ENCODE results near the gene NTM. TPM values are rescaled to one million over a fixed set of nuclear protein-coding genes. Genes with fewer than 3 reads are reported as not detected.

The NTM gene
- total and polyA plus RNA-seq, 2 experiments from 2014 or later = 1.1 to 1.7 TPM

GRCh38 chr11:132343445-132344175 is 973.2 kb downstream of the NTM start:
- Histone ChIP-seq H3K9me3 (ENCODE audit: low read depth) (no peaks in the 10 kb centered on the region), H3K4me1 (ENCODE audit: low read depth) (peaks cover 17% of the 10 kb centered on the region), H3K4me3 (no peak overlapping the region), H3K27me3 (peaks cover 10% of the 10 kb centered on the region), H3K36me3 (no peaks in the 10 kb centered on the region), H3K27ac (no peak overlapping the region)
- TF ChIP-seq, protein P1, sequence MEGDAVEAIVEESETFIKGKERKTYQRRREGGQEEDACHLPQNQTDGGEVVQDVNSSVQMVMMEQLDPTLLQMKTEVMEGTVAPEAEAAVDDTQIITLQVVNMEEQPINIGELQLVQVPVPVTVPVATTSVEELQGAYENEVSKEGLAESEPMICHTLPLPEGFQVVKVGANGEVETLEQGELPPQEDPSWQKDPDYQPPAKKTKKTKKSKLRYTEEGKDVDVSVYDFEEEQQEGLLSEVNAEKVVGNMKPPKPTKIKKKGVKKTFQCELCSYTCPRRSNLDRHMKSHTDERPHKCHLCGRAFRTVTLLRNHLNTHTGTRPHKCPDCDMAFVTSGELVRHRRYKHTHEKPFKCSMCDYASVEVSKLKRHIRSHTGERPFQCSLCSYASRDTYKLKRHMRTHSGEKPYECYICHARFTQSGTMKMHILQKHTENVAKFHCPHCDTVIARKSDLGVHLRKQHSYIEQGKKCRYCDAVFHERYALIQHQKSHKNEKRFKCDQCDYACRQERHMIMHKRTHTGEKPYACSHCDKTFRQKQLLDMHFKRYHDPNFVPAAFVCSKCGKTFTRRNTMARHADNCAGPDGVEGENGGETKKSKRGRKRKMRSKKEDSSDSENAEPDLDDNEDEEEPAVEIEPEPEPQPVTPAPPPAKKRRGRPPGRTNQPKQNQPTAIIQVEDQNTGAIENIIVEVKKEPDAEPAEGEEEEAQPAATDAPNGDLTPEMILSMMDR (IDR thresholded peaks at IDR 0.05; ENCODE audit: low read depth, low read length) = no peak
- DNase-seq (ENCODE audit: low read depth in 1 of 2, low spot score in 1 of 2) = no peak

GRCh38 chr11:132346558-132347148 is 976.2 kb downstream of the NTM start:
- DNase-seq (ENCODE audit: low read depth in 1 of 2, low spot score in 1 of 2) = no peak
- Histone ChIP-seq H3K36me3 (no peaks in the 10 kb centered on the region), H3K4me3 (no peak overlapping the region), H3K27me3 (no peaks in the 10 kb centered on the region), H3K4me1 (ENCODE audit: low read depth) (peaks cover 17% of the 10 kb centered on the region), H3K27ac (no peak overlapping the region), H3K9me3 (ENCODE audit: low read depth) (no peaks in the 10 kb centered on the region)
- TF ChIP-seq, protein P1 (IDR thresholded peaks at IDR 0.05; ENCODE audit: low read depth, low read length) = no peak

GRCh38 chr11:132347156-132348090 is 977.0 kb downstream of the NTM start:
- Histone ChIP-seq H3K9me3 (ENCODE audit: low read depth) (no peaks in the 10 kb centered on the region), H3K27ac (no peak overlapping the region), H3K4me1 (ENCODE audit: low read depth) (peaks cover 12% of the 10 kb centered on the region), H3K36me3 (no peaks in the 10 kb centered on the region), H3K27me3 (no peaks in the 10 kb centered on the region), H3K4me3 (no peak overlapping the region)
- TF ChIP-seq, protein P1 (IDR thresholded peaks at IDR 0.05; ENCODE audit: low read depth, low read length) = no peak
- no peak for DNase-seq (ENCODE audit: low read depth in 1 of 2, low spot score in 1 of 2)

DNA sequence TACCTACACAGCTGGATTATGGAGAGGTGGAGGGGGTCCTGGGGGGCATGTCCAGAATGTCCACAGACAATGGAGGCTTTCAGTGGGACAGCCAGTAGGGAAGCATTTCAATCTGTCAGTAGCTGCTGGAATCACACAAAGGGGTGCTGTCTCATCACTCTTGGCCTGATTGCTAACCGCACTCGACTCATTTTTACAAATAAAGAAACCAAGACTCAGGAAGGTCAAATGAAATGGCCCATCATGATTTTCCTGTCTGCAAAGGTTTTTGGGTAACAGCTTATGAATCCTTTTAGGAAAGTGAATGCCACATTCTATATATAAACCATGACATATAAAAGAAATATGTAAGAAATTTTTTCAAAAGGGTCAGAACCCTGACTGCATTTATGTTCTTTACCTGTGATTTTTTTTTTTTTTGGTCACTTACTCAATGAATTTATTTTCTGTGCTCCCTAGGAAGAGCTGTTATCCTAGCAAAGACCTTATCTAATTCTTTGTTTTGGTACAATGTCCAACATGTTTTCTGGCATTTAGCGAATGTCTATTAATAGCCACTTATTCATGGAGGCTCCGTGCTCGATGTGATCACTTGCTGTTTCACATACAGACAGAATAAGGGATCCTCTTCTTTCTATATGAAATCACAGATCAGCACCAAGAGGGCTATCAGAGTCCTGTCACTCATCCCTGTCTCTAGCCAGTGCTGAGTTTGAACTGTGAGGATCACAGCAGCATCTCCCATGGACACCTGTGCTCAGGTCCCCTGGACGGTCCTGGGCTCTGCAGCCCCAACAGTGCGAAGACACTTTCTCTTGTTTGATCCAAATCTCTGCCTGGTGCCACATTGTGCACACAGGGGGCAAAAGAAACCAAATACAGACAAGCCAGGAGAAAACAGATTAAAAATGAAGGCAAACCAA is 979.7 kb downstream of the NTM start:
- peaks cover 9% of the 10 kb centered on the region for H3K4me1 ChIP-seq (ENCODE audit: low read depth)
- no peak overlapping the region for H3K4me3 ChIP-seq
- no peaks in the 10 kb centered on the region for H3K36me3 ChIP-seq
- H3K27me3 ChIP-seq = no peaks in the 10 kb centered on the region
- DNase-seq (ENCODE audit: low read depth in 1 of 2, low spot score in 1 of 2) = no peak
- no peaks in the 10 kb centered on the region for H3K9me3 ChIP-seq (ENCODE audit: low read depth)
- no peak overlapping the region for H3K27ac ChIP-seq
- TF ChIP-seq, protein P1 (IDR thresholded peaks at IDR 0.05; ENCODE audit: low read depth, low read length) = no peak

DNA sequence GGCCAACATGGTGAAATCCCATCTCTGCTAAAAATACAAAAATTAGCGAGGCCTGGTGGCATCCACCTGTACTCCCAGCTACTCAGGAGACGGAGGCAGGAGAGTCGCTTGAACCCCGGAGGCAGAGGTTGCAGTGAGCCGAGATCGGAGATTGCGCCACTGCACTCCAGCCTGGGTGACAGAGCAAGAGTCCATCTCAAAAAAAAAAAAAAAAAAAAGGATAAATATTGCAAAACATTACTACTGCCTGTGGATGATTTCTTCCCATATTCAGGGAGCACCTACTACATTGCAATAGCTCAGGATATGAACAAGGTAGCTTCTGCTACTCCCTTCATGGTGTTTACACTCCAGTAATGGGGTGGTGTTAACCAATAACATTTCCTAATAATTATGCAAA is 980.6 kb downstream of the NTM start:
- TF ChIP-seq, protein P1 (IDR thresholded peaks at IDR 0.05; ENCODE audit: low read depth, low read length) = no peak
- no peak for DNase-seq (ENCODE audit: low read depth in 1 of 2, low spot score in 1 of 2)
- Histone ChIP-seq H3K4me1 (ENCODE audit: low read depth) (peaks cover 8% of the 10 kb centered on the region), H3K9me3 (ENCODE audit: low read depth) (no peaks in the 10 kb centered on the region), H3K4me3 (no peak overlapping the region), H3K36me3 (no peaks in the 10 kb centered on the region), H3K27me3 (no peaks in the 10 kb centered on the region), H3K27ac (no peak overlapping the region)
